DOHH2 (cell line): Measurements from ENCODE around the gene AK8.

ENCODE experiments used
- H3F3A ChIP-seq: fragments of 200-600 bp; sonication (generic), shearing (Covaris generic); 2 replicates; pipeline ENCODE4 v1.6.0; 2016; ENCODE audit warnings: antibody characterized with exemption, mild to moderate bottlenecking; ENCODE audit not compliant: control insufficient read depth, insufficient read depth
- H3K27ac ChIP-seq: fragments of 200-600 bp; sonication (generic); 2 replicates; pipeline ENCODE4 v1.5.1; 2014; ENCODE audit warnings: low read depth, mild to moderate bottlenecking, low read length, moderate library complexity
- H3K27me3 ChIP-seq: fragments of 200-600 bp; sonication (generic); 2 replicates; pipeline ENCODE4 v1.6.1; 2014; ENCODE audit warnings: mild to moderate bottlenecking, low read length, mixed read lengths; ENCODE audit not compliant: control insufficient read depth
- H3K36me3 ChIP-seq: fragments of 200-600 bp; sonication (generic); 2 replicates; pipeline ENCODE4 v1.6.1; 2014; ENCODE audit warnings: mild to moderate bottlenecking, low read length, moderate library complexity, mixed read lengths; ENCODE audit not compliant: control insufficient read depth
- H3K4me1 ChIP-seq: fragments of 200-600 bp; sonication (generic); 2 replicates; pipeline ENCODE4 v1.6.1; 2014; ENCODE audit warnings: mild to moderate bottlenecking, low read length, mixed read lengths; ENCODE audit not compliant: control insufficient read depth
- H3K4me2 ChIP-seq: fragments of 200-600 bp; sonication (generic); 2 replicates; pipeline ENCODE4 v1.6.0; 2014; ENCODE audit warnings: mild to moderate bottlenecking, low read length, moderate library complexity
- H3K4me3 ChIP-seq: fragments of 200-600 bp; sonication (generic); 2 replicates; pipeline ENCODE4 v1.5.1; 2014; ENCODE audit warnings: mild to moderate bottlenecking, low read length, mixed read lengths
- H3K79me2 ChIP-seq: fragments of 200-600 bp; sonication (generic); 2 replicates; pipeline ENCODE4 v1.6.1; 2014; ENCODE audit warnings: mild to moderate bottlenecking, low read length, mixed read lengths; ENCODE audit not compliant: control insufficient read depth
- H3K9me2 ChIP-seq: fragments of 200-600 bp; sonication (generic); replicated peaks from 2 replicates; pipeline ENCODE4 v1.6.1; 2014; ENCODE audit warnings: mild to moderate bottlenecking, low read length, mixed read lengths; ENCODE audit not compliant: control insufficient read depth
- H3K9me3 ChIP-seq: fragments of 200-600 bp; sonication (generic); 2 replicates; pipeline ENCODE4 v1.6.1; 2014; ENCODE audit warnings: antibody characterized with exemption, low read length, mixed read lengths; ENCODE audit not compliant: control insufficient read depth, insufficient read depth
- H4K20me1 ChIP-seq: fragments of 200-600 bp; sonication (generic); 2 replicates; pipeline ENCODE4 v1.6.0; 2014; ENCODE audit warnings: low read depth, mild to moderate bottlenecking, antibody characterized with exemption, low read length, moderate library complexity; ENCODE audit not compliant: control insufficient read depth, insufficient read depth
- EZH2phosphoT487 ChIP-seq: fragments of 200-600 bp; sonication (generic); IDR thresholded peaks from 2 replicates; pipeline ENCODE4 v1.6.1; 2017; ENCODE audit warnings: borderline replicate concordance, mild to moderate bottlenecking, antibody characterized with exemption, low read length, moderate library complexity, mixed read lengths
- TF ChIP-seq, protein P1 (sequence below): fragments of 200-600 bp; sonication (generic); IDR thresholded peaks from one replicate; pipeline ENCODE4 v1.5.1; 2014; ENCODE audit warnings: antibody characterized with exemption, mild to moderate bottlenecking, low read depth, low read length; ENCODE audit not compliant: poor library complexity, severe bottlenecking

The AK8 gene

DNA sequence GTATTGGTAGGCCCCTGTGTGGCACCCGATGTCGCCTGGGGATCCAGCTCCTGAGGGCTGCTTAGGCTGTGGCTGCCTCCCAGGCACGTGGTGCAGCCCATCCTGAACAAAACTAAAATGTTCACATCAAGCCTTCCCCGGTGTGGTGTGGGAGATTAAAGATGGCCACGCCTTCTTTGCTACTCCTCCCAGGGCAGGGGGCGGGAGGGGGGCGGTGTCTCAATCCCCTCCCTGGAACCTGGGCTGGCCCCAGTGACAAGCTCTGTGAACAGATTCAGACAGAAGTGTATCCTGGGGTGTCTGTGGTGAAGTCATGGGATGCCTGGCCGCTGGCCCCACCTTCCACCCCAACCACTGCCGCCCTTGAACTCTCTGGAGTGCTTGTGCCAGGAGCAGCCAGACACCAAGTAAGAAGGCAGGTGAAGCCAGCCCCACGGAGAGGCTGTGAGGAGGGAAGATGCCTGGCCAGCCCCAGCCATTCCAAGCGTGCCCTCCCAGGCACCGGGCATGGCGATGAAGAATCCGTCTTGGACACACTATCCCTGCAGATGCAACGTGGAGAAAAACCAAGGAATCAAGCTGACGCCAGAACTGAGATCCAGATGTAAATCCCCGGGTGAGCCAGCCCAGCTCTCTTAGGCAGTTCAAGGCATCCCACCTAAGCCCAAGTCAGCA, 75.8 kb downstream of the AK8 start:
- H3K36me3 ChIP-seq = no peaks in the 10 kb centered on the region
- H3K4me2 ChIP-seq = no peak overlapping the region
- no peaks in the 10 kb centered on the region; the same call in 1 of the 2 replicates for H3K27me3 ChIP-seq
- H3K27ac ChIP-seq = no peak overlapping the region
- no peaks in the 10 kb centered on the region for H3K9me2 ChIP-seq
- no peaks in the 10 kb centered on the region for H3K9me3 ChIP-seq
- TF ChIP-seq EZH2phosphoT487 = no peak
- TF ChIP-seq, protein P1, sequence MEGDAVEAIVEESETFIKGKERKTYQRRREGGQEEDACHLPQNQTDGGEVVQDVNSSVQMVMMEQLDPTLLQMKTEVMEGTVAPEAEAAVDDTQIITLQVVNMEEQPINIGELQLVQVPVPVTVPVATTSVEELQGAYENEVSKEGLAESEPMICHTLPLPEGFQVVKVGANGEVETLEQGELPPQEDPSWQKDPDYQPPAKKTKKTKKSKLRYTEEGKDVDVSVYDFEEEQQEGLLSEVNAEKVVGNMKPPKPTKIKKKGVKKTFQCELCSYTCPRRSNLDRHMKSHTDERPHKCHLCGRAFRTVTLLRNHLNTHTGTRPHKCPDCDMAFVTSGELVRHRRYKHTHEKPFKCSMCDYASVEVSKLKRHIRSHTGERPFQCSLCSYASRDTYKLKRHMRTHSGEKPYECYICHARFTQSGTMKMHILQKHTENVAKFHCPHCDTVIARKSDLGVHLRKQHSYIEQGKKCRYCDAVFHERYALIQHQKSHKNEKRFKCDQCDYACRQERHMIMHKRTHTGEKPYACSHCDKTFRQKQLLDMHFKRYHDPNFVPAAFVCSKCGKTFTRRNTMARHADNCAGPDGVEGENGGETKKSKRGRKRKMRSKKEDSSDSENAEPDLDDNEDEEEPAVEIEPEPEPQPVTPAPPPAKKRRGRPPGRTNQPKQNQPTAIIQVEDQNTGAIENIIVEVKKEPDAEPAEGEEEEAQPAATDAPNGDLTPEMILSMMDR = no peak
- H3K79me2 ChIP-seq = no peaks in the 10 kb centered on the region
- no peaks in the 10 kb centered on the region for H4K20me1 ChIP-seq
- H3F3A ChIP-seq = no peaks in the 10 kb centered on the region
- no peak overlapping the region for H3K4me3 ChIP-seq
- peaks cover 12% of the 10 kb centered on the region for H3K4me1 ChIP-seq

DNA sequence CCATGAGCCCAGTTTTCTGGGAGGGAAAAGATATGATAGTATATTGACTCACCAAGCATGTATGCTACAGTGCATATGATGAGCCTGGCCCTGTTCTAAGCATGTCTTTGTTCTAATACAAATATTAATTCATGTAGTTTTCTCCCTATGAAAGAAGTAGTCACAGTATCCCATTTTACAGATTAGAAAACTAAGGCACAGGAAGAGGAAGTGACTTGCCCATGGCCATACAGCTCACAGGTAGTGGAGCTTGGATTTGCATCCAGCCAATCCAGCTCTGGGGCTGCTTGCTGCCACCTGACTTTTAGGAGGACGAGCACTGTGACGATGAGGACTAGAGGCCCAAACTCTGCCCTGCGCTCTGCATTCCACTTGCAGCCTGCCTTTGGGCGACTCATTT, 76.4 kb downstream of the AK8 start:
- Histone ChIP-seq H3K27ac (no peak overlapping the region), H3F3A (no peaks in the 10 kb centered on the region), H4K20me1 (no peaks in the 10 kb centered on the region), H3K79me2 (no peaks in the 10 kb centered on the region), H3K9me3 (no peaks in the 10 kb centered on the region), H3K27me3 (no peaks in the 10 kb centered on the region), H3K4me1 (peaks cover 12% of the 10 kb centered on the region), H3K4me2 (no peak overlapping the region), H3K36me3 (no peaks in the 10 kb centered on the region), H3K4me3 (no peak overlapping the region), H3K9me2 (no peaks in the 10 kb centered on the region)
- TF ChIP-seq EZH2phosphoT487 = no peak
- TF ChIP-seq, protein P1 = no peak

DNA sequence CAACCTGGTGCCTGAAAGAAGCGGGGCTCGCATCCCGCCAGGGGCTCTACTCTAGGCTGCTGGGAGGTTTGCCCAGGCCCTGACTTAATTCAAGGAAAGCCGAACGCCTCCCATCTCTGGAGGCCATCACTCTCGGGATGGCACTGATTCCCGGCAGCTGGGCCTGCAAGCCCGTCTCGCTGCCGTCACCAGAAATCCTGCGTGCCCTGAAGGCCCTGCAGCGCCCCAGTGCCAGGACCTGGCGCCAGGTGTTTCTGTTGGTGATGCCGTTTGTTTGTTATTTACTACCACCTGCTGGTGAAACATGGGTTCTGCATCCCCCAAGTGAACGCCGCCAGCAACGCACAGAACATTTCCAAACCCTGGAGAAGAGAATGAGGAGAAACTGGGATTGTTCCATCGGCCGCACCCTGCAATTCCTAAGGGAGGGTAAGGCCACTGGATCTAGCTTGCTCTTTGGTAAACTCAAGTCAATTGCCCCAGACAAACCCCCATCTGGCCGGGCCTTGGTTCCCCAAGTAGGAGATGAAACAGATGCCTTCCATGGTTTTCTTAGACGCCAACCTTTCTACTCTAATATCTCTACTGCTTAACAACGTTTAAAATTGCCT, 77.9 kb downstream of the AK8 start:
- Histone ChIP-seq H3K27ac (no peak overlapping the region), H3K4me3 (no peak overlapping the region), H3K4me1 (peaks cover 10% of the 10 kb centered on the region), H3K27me3 (no peaks in the 10 kb centered on the region; the same call in 1 of the 2 replicates), H4K20me1 (no peaks in the 10 kb centered on the region), H3K79me2 (no peaks in the 10 kb centered on the region), H3K9me2 (no peaks in the 10 kb centered on the region), H3K4me2 (no peak overlapping the region), H3K9me3 (no peaks in the 10 kb centered on the region), H3K36me3 (no peaks in the 10 kb centered on the region), H3F3A (no peaks in the 10 kb centered on the region)
- TF ChIP-seq, protein P1 = peak; percentile 83
- TF ChIP-seq EZH2phosphoT487 = no peak
